Measurements from ENCODE around the gene MRPL23.

DNA sequence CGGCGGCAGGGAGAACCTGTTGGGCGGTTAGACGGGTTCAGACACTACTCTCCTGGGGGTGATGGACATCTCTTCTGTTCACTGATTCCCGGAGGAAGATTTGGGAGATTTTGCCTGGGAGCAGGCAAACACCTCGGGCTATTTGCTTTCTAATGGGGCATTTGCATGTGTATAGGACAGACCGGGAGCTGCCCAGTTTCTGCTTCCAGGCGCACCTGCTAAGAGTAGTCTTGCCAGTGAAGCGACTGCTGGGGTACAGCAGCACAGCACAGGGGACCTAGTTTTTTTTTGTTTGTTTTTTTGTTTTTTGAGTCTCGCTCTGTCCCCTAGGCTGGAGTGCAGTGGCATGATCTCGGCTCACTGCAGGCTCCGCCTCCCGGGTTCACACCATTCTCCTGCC is 57.3 kb downstream of the MRPL23 start:
- TF ChIP-seq, protein P1, sequence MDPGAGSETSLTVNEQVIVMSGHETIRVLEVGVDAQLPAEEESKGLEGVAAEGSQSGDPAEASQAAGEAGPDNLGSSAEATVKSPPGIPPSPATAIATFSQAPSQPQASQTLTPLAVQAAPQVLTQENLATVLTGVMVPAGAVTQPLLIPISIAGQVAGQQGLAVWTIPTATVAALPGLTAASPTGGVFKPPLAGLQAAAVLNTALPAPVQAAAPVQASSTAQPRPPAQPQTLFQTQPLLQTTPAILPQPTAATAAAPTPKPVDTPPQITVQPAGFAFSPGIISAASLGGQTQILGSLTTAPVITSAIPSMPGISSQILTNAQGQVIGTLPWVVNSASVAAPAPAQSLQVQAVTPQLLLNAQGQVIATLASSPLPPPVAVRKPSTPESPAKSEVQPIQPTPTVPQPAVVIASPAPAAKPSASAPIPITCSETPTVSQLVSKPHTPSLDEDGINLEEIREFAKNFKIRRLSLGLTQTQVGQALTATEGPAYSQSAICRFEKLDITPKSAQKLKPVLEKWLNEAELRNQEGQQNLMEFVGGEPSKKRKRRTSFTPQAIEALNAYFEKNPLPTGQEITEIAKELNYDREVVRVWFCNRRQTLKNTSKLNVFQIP (CRISPR knock-in tag; IDR thresholded peaks at IDR 0.05; ENCODE audit: borderline replicate concordance, low read depth) = no peak
- TF ChIP-seq RARB (CRISPR knock-in tag; IDR thresholded peaks at IDR 0.05) (no peak), ARNTL (CRISPR knock-in tag; IDR thresholded peaks at IDR 0.05; ENCODE audit: borderline replicate concordance, low read depth) (no peak), OSR1 (CRISPR knock-in tag; IDR thresholded peaks at IDR 0.05) (no peak), CSDC2 (CRISPR knock-in tag; IDR thresholded peaks at IDR 0.05) (no peak), ZNF70 (CRISPR knock-in tag; IDR thresholded peaks at IDR 0.05) (no peak), ZC3H10 (CRISPR knock-in tag; IDR thresholded peaks at IDR 0.05) (no peak), BACH2 (CRISPR knock-in tag; IDR thresholded peaks at IDR 0.05; ENCODE audit: borderline replicate concordance) (no peak), PATZ1 (CRISPR knock-in tag; IDR thresholded peaks at IDR 0.05; ENCODE audit: borderline replicate concordance) (no peak)

Measured in SK-N-SH treated with all-trans-retinoic acid at 6 μM for 48 hours (cell line).